HG03103 (cell line): Measurements from ENCODE around the gene FRMD4A.
"Not testable (repeated sequence)": the region's sequence is repeated elsewhere in the genome, so short reads cannot be mapped to it uniquely, and the experiment has no call there.

Experiments used
- ATAC-seq: cut with Tn5 transposase; IDR thresholded peaks from one replicate; pipeline ENCODE4 v1.9.1; 2021; ENCODE audit warnings: low read depth; ENCODE audit not compliant: unreplicated experiment

Gene FRMD4A

GRCh38 chr10:13808556-13809391 lies 522.0 kb downstream of the FRMD4A start:
- ATAC-seq: no peak

GRCh38 chr10:13806419-13806818 lies 524.3 kb downstream of the FRMD4A start:
- ATAC-seq: no peak

GRCh38 chr10:13803566-13804554 lies 526.9 kb downstream of the FRMD4A start:
- ATAC-seq: no peak

GRCh38 chr10:13801907-13802288 lies 528.8 kb downstream of the FRMD4A start:
- no peak for ATAC-seq

- ATAC-seq: no peak
Observed at GRCh38 chr10:13801156-13801906, 529.4 kb downstream of the FRMD4A start.

- ATAC-seq: no peak
Observed at GRCh38 chr10:13797164-13797563, 533.6 kb downstream of the FRMD4A start.

- no peak for ATAC-seq
Observed at GRCh38 chr10:13795653-13796555, 534.8 kb downstream of the FRMD4A start.

- ATAC-seq: no peak
Observed at GRCh38 chr10:13794992-13795612, 535.6 kb downstream of the FRMD4A start.

- no peak for ATAC-seq
Observed at GRCh38 chr10:13792006-13792405, 538.7 kb downstream of the FRMD4A start.

GRCh38 chr10:13791483-13791882 lies 539.2 kb downstream of the FRMD4A start:
- ATAC-seq: no peak

- no peak for ATAC-seq
Observed at GRCh38 chr10:13790196-13790595, 540.5 kb downstream of the FRMD4A start.

- ATAC-seq: no peak
Observed at GRCh38 chr10:13789448-13789829, 541.3 kb downstream of the FRMD4A start.

- no peak for ATAC-seq
Observed at GRCh38 chr10:13788711-13789447, 541.8 kb downstream of the FRMD4A start.

- no peak for ATAC-seq
Observed at GRCh38 chr10:13788320-13788600, 542.5 kb downstream of the FRMD4A start.

- peak; percentile 54 for ATAC-seq
Observed at GRCh38 chr10:13787015-13787421, 543.7 kb downstream of the FRMD4A start.

- no peak for ATAC-seq
Observed at GRCh38 chr10:13784067-13784466, 546.7 kb downstream of the FRMD4A start.

GRCh38 chr10:13779748-13780147 lies 551.0 kb downstream of the FRMD4A start:
- ATAC-seq: no peak

- ATAC-seq: not testable (repeated sequence)
Observed at GRCh38 chr10:13778693-13778960, 552.1 kb downstream of the FRMD4A start.

GRCh38 chr10:13776861-13777311 lies 553.8 kb downstream of the FRMD4A start:
- peak; percentile 80 for ATAC-seq
